Umbilical cord (tissue), 2 donors: ENCODE data around the gene HBQ1. TPM values are rescaled to one million over a fixed set of nuclear protein-coding genes. Genes with fewer than 3 reads are reported as not detected.
"Not testable (repeated sequence)": the region's sequence is repeated elsewhere in the genome, so short reads cannot be mapped to it uniquely, and the experiment has no call there.

ENCODE experiments used
- DNase-seq: peaks from one replicate; pipeline ENCODE4 v3.0.0-alpha.2; 2015; ENCODE audit warnings: low spot score
- total RNA-seq: library from RNA; depleted of rRNA; stranded (reverse); fragments of >200 nt; gene quantifications from one replicate; pipeline ENCODE4 v1.2.3, GENCODE V29; 2014; ENCODE audit warnings: low replicate concordance; ENCODE audit not compliant: insufficient read depth

The HBQ1 gene
- total RNA-seq, 1 donor from 2014 or later, result not detected

- DNase-seq, result not testable (repeated sequence)
Observed at GRCh38 chr16:204046-204445, 23.8 kb downstream of the HBQ1 start.

DNA sequence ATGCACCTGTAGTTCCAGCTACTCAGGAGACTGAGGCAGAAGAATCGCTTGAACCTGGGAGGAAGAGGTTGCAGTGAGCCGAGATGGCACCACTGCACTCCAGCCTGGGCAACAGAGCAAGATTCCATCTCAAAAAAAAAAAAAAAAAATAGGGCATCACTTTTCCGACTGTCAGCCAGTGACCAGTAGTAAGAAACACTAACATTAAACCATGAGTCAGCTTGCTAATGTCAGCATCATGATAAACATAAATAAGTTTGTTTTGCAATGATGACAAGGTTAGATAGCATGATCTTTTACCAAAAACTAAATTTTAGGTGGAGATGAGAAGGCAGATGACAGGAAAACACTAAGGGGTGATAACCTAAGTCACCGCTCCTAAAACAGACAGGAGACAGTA lies 29.1 kb downstream of the HBQ1 start:
- not testable (repeated sequence) for DNase-seq

GRCh38 chr16:211631-212180 lies 31.4 kb downstream of the HBQ1 start:
- DNase-seq, result not testable (repeated sequence)

GRCh38 chr16:212999-213398 lies 32.7 kb downstream of the HBQ1 start:
- DNase-seq, result no peak

DNA sequence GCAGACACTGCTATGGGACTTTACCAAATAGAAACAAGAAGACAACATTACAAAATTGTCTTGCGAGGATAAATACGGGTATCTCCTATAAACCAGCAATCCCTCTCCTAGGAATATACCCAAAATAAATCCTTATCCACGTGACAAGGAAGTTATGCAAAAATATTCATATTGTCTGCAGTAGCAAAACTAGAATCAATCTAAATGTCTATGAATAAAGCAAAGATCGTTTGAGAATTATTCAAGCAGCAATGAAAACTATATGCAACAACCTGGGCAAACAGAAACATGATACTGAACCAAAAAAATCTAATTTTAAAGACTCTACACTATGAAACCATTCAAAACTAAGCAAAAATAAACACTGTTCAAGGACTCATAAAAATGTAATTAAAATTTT lies 39.8 kb downstream of the HBQ1 start:
- DNase-seq, result no peak

DNA sequence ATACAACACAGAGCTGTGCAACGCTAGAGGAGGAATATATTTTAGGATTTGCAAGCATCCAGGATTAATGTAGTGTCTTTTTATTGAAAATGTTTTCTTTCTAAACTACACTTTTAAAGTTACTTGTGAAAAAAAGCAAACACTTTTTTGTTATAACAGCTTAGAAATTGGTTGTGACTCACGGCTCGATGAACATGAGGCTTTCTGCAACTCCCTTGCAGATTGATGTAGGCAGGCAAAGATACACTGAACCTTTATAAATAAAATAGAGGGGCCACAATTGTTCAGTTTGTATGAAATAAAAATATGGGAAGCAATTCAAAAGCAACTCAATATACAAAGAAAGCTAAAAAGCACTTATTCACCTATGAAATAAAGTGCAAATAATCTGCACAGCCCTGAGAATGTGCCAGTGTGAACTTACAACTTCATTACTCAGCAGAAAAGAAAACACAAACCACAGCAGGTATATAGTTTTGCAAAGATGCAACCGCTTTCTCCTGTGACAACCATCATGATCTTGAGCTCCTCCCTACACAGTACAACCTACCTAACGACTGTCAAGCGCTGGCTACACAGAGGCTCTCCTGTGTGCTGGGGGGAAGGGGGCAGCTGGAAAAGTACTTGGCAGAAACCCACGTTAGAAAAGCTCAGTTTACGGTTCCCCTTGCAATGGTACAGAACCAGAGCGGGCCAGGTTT lies 48.0 kb downstream of the HBQ1 start:
- no peak for DNase-seq

DNA sequence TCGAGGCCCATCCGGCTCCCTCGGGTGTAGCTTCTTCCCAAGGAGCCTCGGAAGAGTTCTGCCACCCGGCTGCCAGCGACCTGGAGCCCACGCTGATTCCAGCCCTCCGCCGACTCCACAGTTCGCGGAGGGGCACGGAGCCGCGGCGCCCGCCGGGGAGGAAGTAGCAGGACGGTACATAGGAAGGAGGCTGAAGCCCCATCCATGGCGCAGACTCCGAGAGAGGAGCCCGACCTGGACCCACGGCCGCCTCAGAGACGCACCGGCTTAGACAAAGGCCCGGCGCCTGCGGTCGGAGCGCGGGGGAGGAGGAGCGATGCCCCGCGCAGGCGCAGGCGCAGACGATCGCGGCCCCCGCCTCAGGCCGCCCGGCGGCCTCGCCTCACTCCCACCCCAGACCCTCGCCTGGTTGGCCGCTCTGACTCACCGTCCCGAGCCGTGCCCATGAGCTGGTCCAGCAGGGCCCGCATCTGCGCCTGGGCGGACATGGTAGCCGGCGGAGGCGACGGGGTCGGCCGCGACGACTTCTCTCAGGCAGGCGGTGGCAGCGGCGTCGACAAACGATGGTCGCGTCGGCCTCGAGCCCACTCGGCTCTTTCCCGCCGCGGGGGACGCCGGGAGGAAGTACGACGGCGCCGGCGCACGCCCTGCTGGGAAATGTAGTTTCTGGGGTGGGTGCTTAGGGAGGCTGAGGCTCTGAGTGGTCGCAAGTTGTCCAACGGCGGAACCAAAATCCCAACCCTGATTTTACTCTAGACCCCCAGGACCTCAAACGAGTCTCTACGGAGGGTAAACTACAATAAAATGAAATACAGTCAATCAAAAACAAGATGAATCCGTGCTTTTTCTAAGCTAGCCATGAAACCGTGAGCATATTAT lies 48.8 kb downstream of the HBQ1 start, which contains the start of gene LUC7L:
Gene LUC7L (minus strand): TSS at position 598 of the 879 bp plus-strand sequence. CDS start 110 bp downstream, at position 488.
- peak; percentile 95 for DNase-seq

DNA sequence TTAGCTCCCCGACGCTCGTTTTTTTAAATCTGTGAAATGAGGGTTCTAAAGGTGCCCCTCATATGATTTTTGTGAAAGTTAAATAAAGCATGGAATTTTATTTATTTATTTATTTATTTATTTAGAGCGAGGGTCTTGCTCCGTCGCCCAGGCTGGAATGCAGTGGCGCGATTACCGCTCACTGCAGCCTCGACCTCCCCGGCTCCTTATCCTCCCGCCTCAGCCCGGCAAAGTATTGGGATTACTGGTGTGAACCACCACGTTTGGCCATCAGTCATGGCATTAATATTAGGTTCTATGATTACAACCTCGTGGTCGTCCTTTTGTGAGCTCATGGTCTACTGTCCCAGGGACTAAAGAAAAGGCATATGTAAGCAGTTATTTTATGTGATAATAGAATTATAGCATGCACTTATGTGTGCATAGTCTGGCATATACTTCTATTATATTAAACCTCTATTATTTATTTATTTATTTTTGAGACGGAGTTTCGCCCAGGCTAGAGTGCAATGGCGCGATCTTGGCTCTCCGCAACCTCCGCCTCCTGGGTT lies 49.5 kb downstream of the HBQ1 start:
- DNase-seq, result no peak

GRCh38 chr16:230351-230750 lies 50.1 kb downstream of the HBQ1 start:
- DNase-seq, result not testable (repeated sequence)

Other genes with a start within 250 kb of the HBQ1 start
- gene POLR3K, start 126.9 kb upstream of the HBQ1 start, total RNA-seq, result 0.72 TPM
- gene SNRNP25, start 126.6 kb upstream of the HBQ1 start, total RNA-seq, result 11.1 TPM
- gene RHBDF1, start 107.8 kb upstream of the HBQ1 start, total RNA-seq, result 27.4 TPM
- 93.4 TPM for gene MPG, start 102.2 kb upstream of the HBQ1 start, total RNA-seq
- 10.1 TPM for gene NPRL3, start 41.8 kb upstream of the HBQ1 start, total RNA-seq
- not detected for gene HBZ, start 27.8 kb upstream of the HBQ1 start, total RNA-seq
- 257 TPM for gene HBM, start 14.5 kb upstream of the HBQ1 start, total RNA-seq
- gene HBA2, start 7.6 kb upstream of the HBQ1 start, total RNA-seq, result 7,657 TPM
- 3,215 TPM for gene HBA1, start 3.8 kb upstream of the HBQ1 start, total RNA-seq
- gene LUC7L, start 49.0 kb downstream of the HBQ1 start, total RNA-seq, result 50.3 TPM
- gene FAM234A, start 54.4 kb downstream of the HBQ1 start, total RNA-seq, result 50.8 TPM
- gene RGS11, start 95.5 kb downstream of the HBQ1 start, total RNA-seq, result 6.0 TPM
- 18.3 TPM for gene ARHGDIG, start 100.1 kb downstream of the HBQ1 start, total RNA-seq
- 9.9 TPM for gene PDIA2, start 102.7 kb downstream of the HBQ1 start, total RNA-seq
- gene AXIN1, start 172.3 kb downstream of the HBQ1 start, total RNA-seq, result 17.3 TPM
- 36.8 TPM for gene MRPL28, start 190.1 kb downstream of the HBQ1 start, total RNA-seq
- gene PGAP6, start 201.5 kb downstream of the HBQ1 start, total RNA-seq, result 31.8 TPM
- 52.0 TPM for gene NME4, start 216.7 kb downstream of the HBQ1 start, total RNA-seq
- gene DECR2, start 221.4 kb downstream of the HBQ1 start, total RNA-seq, result 0.48 TPM
- gene RAB11FIP3, start 245.2 kb downstream of the HBQ1 start, total RNA-seq, result 11.8 TPM